T-cell (primary cell): ENCODE results near the gene OPTN. TPM values are rescaled to one million over a fixed set of nuclear protein-coding genes. Genes with fewer than 3 reads are reported as not detected.

Experiments used
- ATAC-seq, 4 experiments: fragments of 200-7000 bp in 3 of 4; fragments of 150-1000 bp in 1 of 4; cut with Tn5 transposase; replicated peaks in 1 of 4; 1 replicate in 3 of 4; 2 replicates in 1 of 4; pipeline ENCODE4 v1.10.0; 2021; ENCODE audit warnings: moderate library complexity in 3 of 4, mild to moderate bottlenecking in 2 of 4, moderate number of reproducible peaks in 1 of 4
- CTCF ChIA-PET, 2 donors: fragments of 300-600 bp; sonication (Branson Sonifier 250); formaldehyde crosslinking; loops; one replicate each; lab custom pipeline; 2022; ENCODE audit warnings: antibody characterized with exemption in 2 of 2; lab: Charles Lee
- POLR2A ChIA-PET, 2 donors: fragments of 300-600 bp; sonication (Branson Sonifier 250); formaldehyde crosslinking; loops; one replicate each; lab custom pipeline; 2022; ENCODE audit warnings: antibody characterized with exemption in 2 of 2; lab: Charles Lee
- DNase-seq, 35 experiments: peaks; one replicate each; pipeline versions ENCODE4 v3.0.0 to v3.0.0-alpha.2; 2013 to 2023
- H3K27ac ChIP-seq: one replicate; pipeline ENCODE4 v1.5.1; 2013; ENCODE audit warnings: low read length
- H3K27me3 ChIP-seq, 2 experiments: replicated peaks in 1 of 2; 1 replicate in 1 of 2; 2 replicates in 1 of 2; pipeline versions ENCODE4 v1.6.1 to v1.7.0; 2013; ENCODE audit warnings: low read length in 1 of 2, mixed read lengths in 1 of 2; ENCODE audit not compliant: control insufficient read depth in 2 of 2, insufficient read depth in 2 of 2; ENCODE audit errors: extremely low read depth in 1 of 2
- H3K36me3 ChIP-seq, 2 donors: 1 replicate in 1 of 2; 2 replicates in 1 of 2; pipeline versions ENCODE4 v1.6.1 to v1.7.0; 2013; ENCODE audit warnings: low read length in 1 of 2; ENCODE audit not compliant: control insufficient read depth in 2 of 2, insufficient read depth in 1 of 2; ENCODE audit errors: extremely low read depth in 1 of 2
- H3K4me1 ChIP-seq, 2 experiments: 1 replicate in 1 of 2; 2 replicates in 1 of 2; pipeline versions ENCODE4 v1.6.1 to v1.7.0; 2013; ENCODE audit warnings: low read length in 2 of 2, mixed read lengths in 1 of 2; ENCODE audit not compliant: insufficient read depth in 2 of 2, control insufficient read depth in 1 of 2; ENCODE audit errors: extremely low read depth in 1 of 2
- H3K4me3 ChIP-seq, 2 donors: 1 replicate in 1 of 2; 2 replicates in 1 of 2; pipeline versions ENCODE4 v1.5.1 to v1.7.0; 2013; ENCODE audit warnings: mild to moderate bottlenecking in 2 of 2, low read length in 1 of 2, moderate library complexity in 1 of 2; ENCODE audit not compliant: control insufficient read depth in 1 of 2; ENCODE audit errors: extremely low read depth in 1 of 2
- H3K9me3 ChIP-seq: 2 replicates; pipeline ENCODE4 v1.7.0; 2013
- H3K27ac Mint-ChIP-seq, 2 donors: one replicate each; pipeline ENCODE4 v1.8.0; 2020 to 2021; ENCODE audit warnings: mild to moderate bottlenecking in 2 of 2, mixed read lengths in 2 of 2
- H3K27me3 Mint-ChIP-seq, 2 donors: one replicate each; pipeline ENCODE4 v1.8.0; 2021 to 2022; ENCODE audit warnings: mixed read lengths in 2 of 2
- H3K36me3 Mint-ChIP-seq: one replicate; pipeline ENCODE4 v1.8.0; 2021; ENCODE audit warnings: mixed read lengths
- H3K4me1 Mint-ChIP-seq, 3 donors: one replicate each; pipeline ENCODE4 v1.8.0; 2020 to 2022; ENCODE audit warnings: mixed read lengths in 3 of 3, mild to moderate bottlenecking in 1 of 3
- H3K4me3 Mint-ChIP-seq, 3 donors: one replicate each; pipeline ENCODE4 v1.8.0; 2020 to 2022; ENCODE audit warnings: mild to moderate bottlenecking in 3 of 3, mixed read lengths in 3 of 3, moderate library complexity in 3 of 3
- H3K9me3 Mint-ChIP-seq, 3 donors: one replicate each; pipeline ENCODE4 v1.8.0; 2020 to 2022; ENCODE audit warnings: mixed read lengths in 3 of 3
- WGBS: methylation state at CpG from one replicate; pipeline ENCODE4 v1.1.5; 2013; ENCODE audit warnings: missing lambda C conversion rate; ENCODE audit not compliant: insufficient coverage; 5-methylcytosine and 5-hydroxymethylcytosine counted together
- total RNA-seq, 35 experiments: library from RNA in 6 of 35; stranded (reverse) in 6 of 35; fragments of 120-200 nt in 1 of 35; gene quantifications; one replicate each; pipeline versions ENCODE4 v1.2.1 to v1.2.4 and lab custom pipeline; 2013 to 2026

OPTN gene
- total RNA-seq, 5 donors from 2014 or later (not counting 1 experiment from before 2014, with no cell fraction given) = 87.7 to 115 (median 94.9) TPM

DNA sequence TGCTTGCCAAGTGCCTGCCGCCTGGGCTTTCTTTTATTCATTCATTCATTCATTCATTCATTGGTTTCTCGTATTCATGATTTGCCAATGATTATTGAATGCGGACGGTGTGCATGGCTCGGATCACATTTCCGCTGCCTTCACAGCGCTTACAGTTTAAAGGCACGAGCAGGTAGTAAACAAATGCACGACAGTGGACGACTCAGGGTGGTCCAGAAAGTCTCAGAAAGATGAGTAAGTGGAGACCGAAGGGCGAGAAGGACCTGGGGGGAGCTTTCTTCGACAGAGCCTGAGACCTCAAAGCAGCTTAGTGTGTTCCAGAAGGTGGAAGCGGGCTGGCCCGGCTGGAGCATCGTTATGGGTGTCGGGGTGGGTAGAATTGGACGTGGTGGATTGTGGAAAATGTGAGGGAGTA, 61.9 kb downstream of the OPTN start:
- no peak for DNase-seq

DNA sequence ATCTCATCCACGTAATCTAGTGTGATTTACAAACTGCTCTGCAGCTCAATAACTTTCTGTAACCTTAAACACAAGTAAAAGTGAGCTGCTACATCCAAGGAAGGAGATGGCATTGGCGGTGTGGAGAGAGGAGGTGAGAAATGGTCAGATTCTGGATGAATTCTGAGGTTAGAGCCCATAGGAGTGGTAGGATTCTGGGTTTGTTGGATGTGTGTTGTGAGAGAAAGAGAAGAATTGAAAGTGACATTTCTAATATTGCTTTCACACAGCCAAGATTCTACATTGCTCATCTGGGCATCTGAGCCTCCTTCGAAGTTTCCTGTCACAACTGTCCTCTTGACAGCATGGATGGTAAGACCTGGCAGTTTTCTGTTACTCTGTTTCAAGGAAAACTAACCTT, 63.9 kb downstream of the OPTN start:
- Mint-ChIP-seq H3K4me1 (peaks cover 16 to 22% (median 21%) of the 10 kb centered on the region in 3 donors), H3K9me3 (no peaks in the 10 kb centered on the region), H3K27ac (no peak overlapping the region), H3K4me3 (no peak overlapping the region), H3K27me3 (no peaks in the 10 kb centered on the region), H3K36me3 (no peaks in the 10 kb centered on the region)
- Histone ChIP-seq H3K4me3 (no peak overlapping the region), H3K36me3 (no peaks in the 10 kb centered on the region), H3K27me3 (no peaks in the 10 kb centered on the region), H3K4me1 (peaks cover 0 to 14% of the 10 kb centered on the region in 2 experiments), H3K27ac (no peak overlapping the region), H3K9me3 (no peaks in the 10 kb centered on the region)
- POLR2A ChIA-PET = interaction anchor here in 1 of 2 donors (1.1 kb wide), 1 partner anchor 139 kb away, joined by 3 read pairs; no protein-coding TSS in a partner anchor
- ATAC-seq (no peak), DNase-seq (no peak)
- CTCF ChIA-PET = interaction anchor here in 1 of 2 donors (0.5 kb wide), 1 partner anchor 98 kb away, joined by 3 read pairs; no protein-coding TSS in a partner anchor
- WGBS = 88% methylated on average over 1 of the region's 3 CpGs

More for the DNA sequence above, 61.9 kb downstream of the OPTN start:
- Histone ChIP-seq H3K36me3 (no peaks in the 10 kb centered on the region), H3K9me3 (no peaks in the 10 kb centered on the region), H3K27ac (peak overlapping the region; percentile 44), H3K4me1 (peaks cover 0 to 14% of the 10 kb centered on the region in 2 experiments), H3K27me3 (peaks cover 0 to 3% of the 10 kb centered on the region in 2 experiments), H3K4me3 (peak overlapping the region; percentile 41 to 42)
- POLR2A ChIA-PET = interaction anchor here in 1 of 2 donors (0.7 kb wide), 1 partner anchor 142 kb away, joined by 3 read pairs; no protein-coding TSS in a partner anchor
- 5% methylated on average over 17 of the region's 18 CpGs for WGBS
- H3K27me3 Mint-ChIP-seq = no peaks in the 10 kb centered on the region
- H3K4me3 Mint-ChIP-seq = peak overlapping the region; percentile 79 to 85 (median 82)
- H3K36me3 Mint-ChIP-seq = no peaks in the 10 kb centered on the region
- CTCF ChIA-PET = interaction anchor here (0.6 to 2.7 kb wide), 7 partner anchors 10 to 1531 kb away, joined by 3 to 33 read pairs (median 4); partner anchors contain the start of gene PHYH (in 1 of the 2)
- peaks cover 16 to 33% (median 22%) of the 10 kb centered on the region in 3 donors for H3K4me1 Mint-ChIP-seq
- no peaks in the 10 kb centered on the region for H3K9me3 Mint-ChIP-seq
- ATAC-seq = no peak
- peak overlapping the region in 1 of 2 donors; percentile 1 for H3K27ac Mint-ChIP-seq

DNA sequence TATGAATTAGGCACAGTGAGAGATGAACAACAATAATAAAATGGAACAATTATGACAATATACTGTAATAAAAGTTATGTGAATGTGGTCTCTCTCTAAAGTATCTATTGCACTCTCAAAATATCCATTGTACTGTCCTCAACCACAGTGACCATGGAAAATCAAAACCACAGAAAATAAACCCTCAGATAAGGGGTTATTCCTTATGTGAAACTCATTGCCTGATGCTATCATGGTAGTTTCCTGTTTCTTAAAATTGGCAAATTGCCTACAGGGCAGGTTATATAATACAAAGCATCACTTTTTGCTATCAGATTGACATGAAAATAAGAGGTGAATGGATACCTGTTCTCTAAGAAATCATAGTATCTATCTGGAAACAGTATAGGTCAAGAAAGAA, 65.2 kb downstream of the OPTN start:
- Mint-ChIP-seq H3K27ac (no peak overlapping the region), H3K27me3 (no peaks in the 10 kb centered on the region), H3K4me3 (no peak overlapping the region), H3K9me3 (no peaks in the 10 kb centered on the region), H3K4me1 (peaks cover 16 to 22% (median 17%) of the 10 kb centered on the region in 3 donors), H3K36me3 (no peaks in the 10 kb centered on the region)
- ChIA-PET POLR2A (no interaction called here), CTCF (no interaction called here)
- no peak overlapping the region for H3K4me3 ChIP-seq
- DNase-seq = peak in 1 of 35 experiments; percentile 12
- peaks cover 0 to 14% of the 10 kb centered on the region in 2 experiments for H3K4me1 ChIP-seq
- no peak for ATAC-seq
- no peaks in the 10 kb centered on the region for H3K27me3 ChIP-seq
- H3K36me3 ChIP-seq = no peaks in the 10 kb centered on the region
- H3K27ac ChIP-seq = no peak overlapping the region
- no peaks in the 10 kb centered on the region for H3K9me3 ChIP-seq

DNA sequence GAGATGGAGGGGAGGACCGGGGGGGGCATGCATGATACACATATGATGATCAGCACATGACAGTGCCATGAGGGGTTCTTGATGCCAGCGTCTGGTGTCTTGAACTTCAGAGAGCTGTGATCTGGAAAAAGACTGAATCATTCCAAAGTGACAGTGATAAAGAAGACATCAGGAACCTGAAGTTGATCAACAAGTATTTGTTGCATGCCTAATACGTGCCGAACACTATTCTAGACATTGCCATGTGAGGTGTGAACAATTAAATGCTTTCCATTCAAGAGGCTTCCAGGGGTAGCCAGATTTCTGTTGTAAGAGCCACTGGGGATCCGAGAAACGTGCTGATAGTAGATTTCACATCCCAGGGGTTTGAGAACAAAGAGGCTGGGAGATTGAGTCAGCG, 67.6 kb downstream of the OPTN start:
- Histone ChIP-seq H3K4me1 (no peaks in the 10 kb centered on the region), H3K27me3 (no peaks in the 10 kb centered on the region), H3K4me3 (no peak overlapping the region), H3K36me3 (no peaks in the 10 kb centered on the region), H3K9me3 (no peaks in the 10 kb centered on the region), H3K27ac (no peak overlapping the region)
- H3K27ac Mint-ChIP-seq = no peak overlapping the region
- CTCF ChIA-PET = no interaction called here
- H3K36me3 Mint-ChIP-seq = no peaks in the 10 kb centered on the region
- ATAC-seq (no peak), DNase-seq (no peak)
- H3K9me3 Mint-ChIP-seq = no peaks in the 10 kb centered on the region
- H3K4me1 Mint-ChIP-seq = no peaks in the 10 kb centered on the region
- POLR2A ChIA-PET = no interaction called here
- no peaks in the 10 kb centered on the region for H3K27me3 Mint-ChIP-seq
- no peak overlapping the region for H3K4me3 Mint-ChIP-seq
- WGBS = 97% methylated on average over 7 of the region's 7 CpGs

DNA sequence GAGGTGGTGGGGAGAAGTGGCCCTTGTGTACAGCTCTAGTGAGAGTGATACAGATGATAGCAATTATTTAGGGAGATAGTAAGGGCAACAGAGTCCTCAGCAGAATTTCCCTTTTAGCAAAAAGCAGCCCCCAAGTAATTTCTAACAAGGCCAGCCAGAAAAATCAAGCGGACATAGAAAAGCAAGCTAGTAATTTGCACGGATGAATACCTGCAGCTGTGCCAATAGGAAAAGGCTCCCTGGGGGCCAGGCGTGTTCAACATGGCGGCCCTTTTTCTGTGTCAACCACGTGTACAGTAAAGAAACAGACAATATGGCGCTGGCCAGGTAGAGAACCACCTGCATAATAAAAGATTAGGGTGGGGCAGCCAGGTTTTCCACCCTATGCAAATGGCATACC, 68.8 kb downstream of the OPTN start:
- POLR2A ChIA-PET = no interaction called here
- H3K36me3 Mint-ChIP-seq = no peaks in the 10 kb centered on the region
- H3K4me1 Mint-ChIP-seq = no peaks in the 10 kb centered on the region
- Histone ChIP-seq H3K27me3 (no peaks in the 10 kb centered on the region), H3K27ac (no peak overlapping the region), H3K4me3 (no peak overlapping the region), H3K9me3 (no peaks in the 10 kb centered on the region), H3K36me3 (no peaks in the 10 kb centered on the region), H3K4me1 (no peaks in the 10 kb centered on the region)
- no peak overlapping the region for H3K27ac Mint-ChIP-seq
- H3K4me3 Mint-ChIP-seq = no peak overlapping the region
- ATAC-seq (no peak), DNase-seq (no peak)
- CTCF ChIA-PET = no interaction called here
- no peaks in the 10 kb centered on the region for H3K27me3 Mint-ChIP-seq
- WGBS = 97% methylated on average over 4 of the region's 6 CpGs
- H3K9me3 Mint-ChIP-seq = no peaks in the 10 kb centered on the region

DNA sequence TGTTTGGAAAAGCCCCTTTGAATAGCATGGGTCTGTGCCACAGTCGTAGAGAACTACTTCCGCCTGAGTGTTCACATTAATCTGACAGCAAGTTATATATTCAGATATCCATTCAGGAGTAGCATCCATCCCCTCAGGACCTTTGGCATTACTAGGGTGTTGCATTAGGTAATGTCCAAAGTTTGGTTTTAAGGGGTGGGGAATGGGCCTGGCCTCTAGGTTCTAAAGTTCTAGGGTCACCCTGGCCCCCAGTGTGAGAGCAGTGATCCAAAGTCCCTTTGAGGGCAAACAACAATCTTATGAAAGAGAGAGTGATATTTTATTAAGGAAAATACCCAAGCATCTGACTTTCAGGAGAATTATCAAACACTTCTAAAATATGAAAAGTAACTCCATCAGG, 73.7 kb downstream of the OPTN start:
- DNase-seq = no peak
- Histone ChIP-seq H3K4me1 (no peaks in the 10 kb centered on the region), H3K27me3 (no peaks in the 10 kb centered on the region), H3K9me3 (no peaks in the 10 kb centered on the region), H3K36me3 (no peaks in the 10 kb centered on the region), H3K4me3 (no peak overlapping the region), H3K27ac (no peak overlapping the region)
- no peak overlapping the region for H3K27ac Mint-ChIP-seq
- no CpG with 5 or more reads among the region's 2 CpGs for WGBS
- H3K4me1 Mint-ChIP-seq = no peaks in the 10 kb centered on the region
- POLR2A ChIA-PET = no interaction called here
- H3K27me3 Mint-ChIP-seq = no peaks in the 10 kb centered on the region
- no peak overlapping the region for H3K4me3 Mint-ChIP-seq
- no peak for ATAC-seq
- H3K36me3 Mint-ChIP-seq = no peaks in the 10 kb centered on the region
- CTCF ChIA-PET = interaction anchor here in 1 of 2 donors (0.7 kb wide), 1 partner anchor 144 kb away, joined by 3 read pairs; no protein-coding TSS in a partner anchor
- no peaks in the 10 kb centered on the region for H3K9me3 Mint-ChIP-seq
